ENCODE measurements around the gene CH25H.
A peak's percentile ranks its signal among the peaks of the same experiment; 100 is the strongest.
"Not testable (repeated sequence)": the region's sequence is repeated elsewhere in the genome, so short reads cannot be mapped to it uniquely, and the experiment has no call there.

CH25H gene, protein sequence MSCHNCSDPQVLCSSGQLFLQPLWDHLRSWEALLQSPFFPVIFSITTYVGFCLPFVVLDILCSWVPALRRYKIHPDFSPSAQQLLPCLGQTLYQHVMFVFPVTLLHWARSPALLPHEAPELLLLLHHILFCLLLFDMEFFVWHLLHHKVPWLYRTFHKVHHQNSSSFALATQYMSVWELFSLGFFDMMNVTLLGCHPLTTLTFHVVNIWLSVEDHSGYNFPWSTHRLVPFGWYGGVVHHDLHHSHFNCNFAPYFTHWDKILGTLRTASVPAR

DNA sequence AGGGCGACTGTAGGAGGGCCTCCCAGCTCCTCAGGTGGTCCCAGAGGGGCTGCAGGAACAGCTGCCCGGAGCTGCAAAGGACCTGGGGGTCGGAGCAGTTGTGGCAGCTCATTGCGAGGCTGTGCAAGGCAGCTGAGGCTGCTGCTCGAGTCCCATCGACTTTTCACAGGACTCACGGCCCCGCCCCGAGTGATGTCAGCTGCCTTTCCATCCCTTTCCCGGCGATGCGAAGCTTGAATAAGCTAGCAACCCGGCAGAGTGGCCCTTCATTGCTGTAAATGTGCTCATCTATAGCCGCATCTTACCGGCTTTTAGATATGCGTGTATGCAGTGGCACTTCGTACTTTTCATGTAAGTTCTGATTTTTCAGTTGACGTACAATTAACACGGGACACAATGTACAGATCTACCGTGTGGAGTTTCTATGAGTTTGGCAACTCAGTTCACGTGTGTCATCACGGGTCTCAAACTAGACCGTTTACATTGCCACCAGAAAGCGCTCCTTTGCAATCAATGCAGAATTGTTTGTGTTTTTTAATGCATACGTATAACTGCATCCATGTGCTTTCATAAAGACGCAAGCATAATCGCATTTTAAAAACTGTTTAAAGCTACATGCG lies at the start of gene CH25H:
TSS of gene CH25H (minus strand) at position 137 of the 620 bp plus-strand sequence. CDS start at position 112, 25 bp downstream.
- peak in 1 of 2 donors; percentile 18 for DNase-seq (ENCODE audit: low read depth in 2 of 2, low spot score in 1 of 2)

DNA sequence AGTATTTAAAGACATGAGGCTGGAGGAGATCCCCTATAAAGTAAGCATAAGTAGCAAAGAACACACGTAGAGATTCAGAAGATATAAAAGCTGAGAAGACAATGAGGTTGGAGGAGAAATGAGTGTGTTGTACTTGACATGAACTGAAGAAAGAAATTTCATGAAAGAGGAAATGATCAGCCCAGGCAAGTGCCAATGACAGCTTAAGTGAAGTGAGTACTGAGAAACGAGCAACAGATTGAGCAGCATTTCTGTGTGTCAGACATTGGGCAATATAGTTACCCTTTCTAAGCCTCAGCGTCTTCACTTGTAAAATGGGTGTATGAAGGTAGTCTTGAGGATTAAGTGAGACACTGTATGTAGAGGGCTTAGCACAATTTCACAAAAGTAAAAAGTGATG lies 49.2 kb upstream of the CH25H start:
- no peak for DNase-seq (ENCODE audit: low read depth in 2 of 2, low spot score in 1 of 2)

DNA sequence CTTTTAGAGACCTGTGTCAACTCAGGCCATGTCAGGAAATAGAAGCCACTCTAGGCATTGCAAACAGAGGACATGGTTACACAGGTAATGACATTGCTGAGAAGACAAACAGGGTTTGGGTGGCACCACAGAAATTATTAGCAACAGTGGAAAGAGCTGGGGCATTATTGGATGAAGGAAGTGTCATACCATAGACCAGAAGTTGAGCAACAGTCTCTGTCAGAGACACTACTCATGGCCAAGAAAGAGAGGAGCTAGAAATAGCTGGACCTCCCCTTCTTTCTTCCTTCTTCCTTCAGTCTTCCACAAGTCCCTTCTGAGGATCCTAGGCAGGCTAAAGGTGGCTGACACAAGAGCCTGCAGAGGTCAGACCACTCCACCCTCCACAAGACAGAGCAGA lies 48.7 kb upstream of the CH25H start:
- no peak for DNase-seq (ENCODE audit: low read depth in 2 of 2, low spot score in 1 of 2)

DNA sequence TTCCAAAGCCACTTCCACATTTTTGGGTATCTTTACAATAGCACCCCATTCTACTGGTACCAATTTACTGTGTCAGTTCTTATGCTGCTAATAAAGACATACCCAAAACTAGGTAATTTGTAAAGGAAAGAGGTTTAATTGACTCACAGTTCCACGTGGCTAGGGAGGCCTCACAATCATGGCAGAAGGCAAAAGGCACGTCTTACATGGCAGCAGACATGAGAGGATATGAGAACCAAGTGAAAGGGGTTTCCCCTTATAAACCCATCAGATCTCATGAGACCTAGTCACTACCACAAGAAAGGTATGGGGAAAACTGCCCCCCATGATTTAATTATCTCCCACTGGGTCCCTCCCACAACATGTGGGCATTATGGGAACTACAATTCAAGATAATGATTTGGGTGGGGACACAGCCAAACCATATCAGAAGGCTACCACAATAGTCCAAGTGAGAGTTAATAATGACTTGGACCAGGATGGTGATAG lies 48.0 kb upstream of the CH25H start:
- not testable (repeated sequence) for DNase-seq (ENCODE audit: low read depth in 2 of 2, low spot score in 1 of 2)

DNA sequence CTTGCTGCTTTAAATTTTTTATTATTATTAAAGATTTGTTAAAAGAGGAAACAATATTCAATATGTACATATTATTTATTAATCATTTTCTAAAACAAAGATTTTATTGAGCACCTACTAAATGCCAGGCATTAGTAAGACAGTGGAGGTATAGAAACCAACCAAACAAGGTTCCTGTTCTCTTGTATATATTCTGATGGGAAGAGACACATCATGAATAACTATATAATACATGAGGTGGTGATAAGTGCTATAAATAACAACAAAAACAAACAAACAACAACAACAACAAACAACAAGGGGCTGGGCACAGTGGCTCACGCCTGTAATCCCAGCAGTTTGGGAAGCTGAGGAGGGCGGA lies 45.1 kb upstream of the CH25H start:
- no peak for DNase-seq (ENCODE audit: low read depth in 2 of 2, low spot score in 1 of 2)

DNA sequence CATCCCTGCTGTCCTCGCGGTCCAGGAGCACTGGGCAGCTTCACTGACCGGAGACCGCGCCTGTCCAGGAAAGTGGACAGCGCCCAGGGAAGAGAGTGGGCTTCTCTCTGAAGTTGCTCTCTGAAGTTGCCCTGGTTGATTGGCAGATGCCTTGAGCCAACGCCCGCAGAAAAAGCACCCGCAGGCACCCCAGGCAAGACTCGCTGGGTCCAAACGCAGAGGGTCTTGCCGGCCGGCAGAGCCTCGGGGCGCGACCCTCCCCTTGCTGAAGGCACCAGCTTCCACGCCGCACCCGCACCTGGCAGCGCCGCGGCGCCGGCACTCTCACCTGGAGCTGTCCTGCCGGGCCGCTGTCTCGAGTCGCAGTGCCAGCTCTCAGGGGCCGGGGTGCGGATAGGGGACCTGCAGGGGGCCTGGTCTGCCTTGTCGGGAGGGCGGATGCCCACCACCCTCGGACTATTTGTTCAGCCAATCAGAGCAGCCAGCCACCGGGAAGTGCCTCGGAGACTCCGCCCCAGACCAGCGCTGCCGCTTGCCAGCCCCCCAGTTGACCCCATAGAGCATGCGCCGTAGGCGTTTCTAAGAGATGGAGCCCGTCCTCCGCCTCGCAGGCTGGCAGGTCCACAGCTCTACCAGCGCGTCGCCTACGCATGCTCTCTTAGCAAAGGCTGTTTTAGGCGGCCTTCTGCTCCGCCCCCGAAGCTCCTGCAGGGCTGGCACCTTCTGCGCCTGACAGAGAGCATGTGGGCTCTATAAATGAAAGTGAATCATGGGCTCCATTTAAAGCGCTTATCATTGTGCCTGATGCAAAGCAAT lies 44.5 kb upstream of the CH25H start, which contains the start of gene LIPA:
TSS of gene LIPA (minus strand) at position 367 of the 816 bp plus-strand sequence. CDS start 4,127 bp downstream, outside the sequence.
- DNase-seq (ENCODE audit: low read depth in 2 of 2, low spot score in 1 of 2): peak; percentile 86 to 96

DNA sequence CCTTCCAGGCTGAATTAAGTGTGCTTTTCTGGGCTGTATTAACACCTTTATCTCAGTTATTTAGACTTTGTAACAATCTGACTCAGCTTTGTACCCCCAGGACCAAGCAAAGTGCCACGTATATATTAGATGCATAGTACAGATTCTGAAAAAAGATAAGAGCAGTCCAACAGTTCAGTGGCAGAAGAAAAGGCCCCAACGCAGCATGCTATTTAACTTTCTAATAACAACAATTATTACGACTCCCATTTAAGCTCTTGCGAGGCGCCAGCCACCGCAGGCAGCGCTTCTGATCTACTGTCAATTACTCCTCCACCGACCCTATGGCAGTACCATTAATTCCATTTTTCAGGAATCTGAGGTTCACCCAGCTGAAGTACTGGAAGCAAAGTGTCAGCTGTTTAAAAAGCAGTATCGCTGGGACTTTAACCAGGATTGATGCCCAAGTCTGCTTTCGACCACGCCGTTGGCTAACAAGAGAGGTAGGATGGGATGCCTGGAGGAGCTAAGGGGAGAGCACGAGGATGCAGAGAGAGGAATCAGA lies 43.8 kb upstream of the CH25H start:
- no peak for DNase-seq (ENCODE audit: low read depth in 2 of 2, low spot score in 1 of 2)

DNA sequence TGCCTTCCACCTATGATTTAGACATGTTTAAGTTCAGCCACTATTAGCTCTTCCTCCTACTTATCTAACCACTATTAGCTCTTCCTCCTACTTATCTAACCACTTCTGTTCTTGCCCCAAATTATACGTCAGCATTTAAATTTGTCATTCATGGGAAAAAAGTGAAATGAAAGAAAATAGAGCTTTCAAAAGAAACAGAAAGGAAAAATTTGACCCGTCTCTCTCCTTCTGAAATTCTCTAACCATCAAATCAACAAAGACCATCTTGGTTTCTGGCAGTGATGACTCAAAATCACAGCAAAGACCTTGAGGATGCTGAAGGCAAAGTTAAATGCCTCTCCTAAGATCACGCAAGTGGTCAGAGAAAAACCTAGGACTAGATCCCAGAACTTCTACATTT lies 41.9 kb upstream of the CH25H start:
- no peak for DNase-seq (ENCODE audit: low read depth in 2 of 2, low spot score in 1 of 2)

DNA sequence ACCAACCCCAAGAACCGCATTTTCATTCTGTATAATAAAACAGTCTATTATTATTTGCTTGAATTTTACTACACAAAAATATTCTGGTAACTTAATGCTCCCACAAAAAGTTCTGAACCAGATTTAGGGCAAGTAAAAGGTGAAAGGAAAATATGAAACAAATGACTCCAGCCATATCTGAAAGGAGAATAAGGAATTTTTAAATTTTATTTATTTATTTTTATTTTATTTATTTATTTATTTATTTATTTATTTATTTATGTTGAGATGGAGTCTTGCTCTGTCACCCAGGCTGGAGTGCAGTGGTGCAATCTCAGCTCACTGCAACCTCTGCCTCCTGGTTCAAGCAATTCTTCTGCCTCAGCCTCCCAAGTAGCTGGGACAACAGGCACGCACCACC lies 40.5 kb upstream of the CH25H start:
- not testable (repeated sequence) for DNase-seq (ENCODE audit: low read depth in 2 of 2, low spot score in 1 of 2)

DNA sequence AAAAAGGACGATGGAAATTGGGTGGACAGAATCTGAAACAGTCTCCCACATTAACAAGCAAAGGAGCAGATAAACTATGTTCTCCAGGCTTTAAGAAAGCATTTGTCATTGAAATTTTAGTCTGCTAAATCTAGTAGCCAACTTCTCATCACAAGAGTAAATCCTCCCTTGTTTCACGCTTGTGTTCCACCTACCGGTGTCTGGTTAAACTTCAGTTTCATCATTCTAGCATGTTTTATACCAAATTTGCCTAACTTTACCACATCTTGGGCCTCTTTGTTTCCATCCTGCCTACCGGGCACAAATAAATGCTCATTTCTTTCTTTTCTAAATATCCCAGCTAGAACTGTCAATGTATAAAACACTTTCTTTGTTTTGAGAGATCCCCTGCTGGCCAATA lies 38.7 kb upstream of the CH25H start:
- DNase-seq (ENCODE audit: low read depth in 2 of 2, low spot score in 1 of 2): no peak

DNA sequence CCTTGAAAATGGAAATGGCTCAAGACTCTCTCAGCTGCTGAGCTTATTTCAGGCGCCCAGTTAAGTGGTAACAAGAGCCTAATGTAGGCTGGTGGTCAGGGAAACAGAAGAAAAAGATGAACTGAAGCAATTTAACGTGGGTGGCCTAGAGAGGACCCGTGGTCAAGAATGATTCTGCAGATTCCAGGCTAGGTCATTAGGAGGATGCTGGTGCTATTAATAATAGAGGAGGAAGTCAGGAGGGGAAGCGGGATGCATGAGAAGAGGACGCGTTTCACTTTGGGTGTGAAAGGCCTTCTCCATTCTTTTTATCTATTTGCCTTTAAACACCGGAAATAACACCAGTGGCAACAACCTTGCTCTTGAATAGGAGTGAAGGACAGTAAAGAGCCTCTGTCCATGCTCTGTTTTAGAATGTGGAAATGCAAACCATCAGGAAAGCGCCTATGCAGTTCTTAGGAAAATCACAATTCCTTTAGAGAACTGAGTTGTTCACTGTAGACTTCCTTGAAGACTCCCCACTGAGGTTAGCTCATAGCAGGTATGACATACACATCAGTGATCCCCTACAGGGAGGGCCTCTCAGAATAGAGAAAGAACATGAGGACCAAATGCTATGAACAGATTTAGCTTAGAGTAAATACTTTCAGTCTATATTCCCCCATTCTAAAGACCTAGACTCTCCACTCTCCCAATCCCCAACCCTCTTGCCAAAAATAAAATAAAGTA lies 35.9 kb upstream of the CH25H start:
- no peak for DNase-seq (ENCODE audit: low read depth in 2 of 2, low spot score in 1 of 2)

DNA sequence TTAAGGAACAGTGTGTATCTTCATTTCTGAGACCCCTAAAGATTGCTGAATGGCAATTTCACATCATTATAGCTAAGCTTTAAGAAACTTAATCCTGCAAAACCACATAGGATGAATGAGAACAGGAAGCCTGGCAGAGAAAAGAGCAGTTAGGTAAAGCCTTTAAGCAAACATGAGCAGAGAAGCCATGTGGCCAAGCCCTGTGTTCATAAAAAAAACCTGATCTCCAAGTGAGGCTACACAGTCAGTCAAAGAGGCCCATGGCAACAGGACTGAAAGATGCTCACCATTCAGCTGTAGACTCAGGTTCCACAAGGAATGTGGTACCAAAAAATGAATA lies 35.2 kb upstream of the CH25H start:
- DNase-seq (ENCODE audit: low read depth in 2 of 2, low spot score in 1 of 2): no peak

DNA sequence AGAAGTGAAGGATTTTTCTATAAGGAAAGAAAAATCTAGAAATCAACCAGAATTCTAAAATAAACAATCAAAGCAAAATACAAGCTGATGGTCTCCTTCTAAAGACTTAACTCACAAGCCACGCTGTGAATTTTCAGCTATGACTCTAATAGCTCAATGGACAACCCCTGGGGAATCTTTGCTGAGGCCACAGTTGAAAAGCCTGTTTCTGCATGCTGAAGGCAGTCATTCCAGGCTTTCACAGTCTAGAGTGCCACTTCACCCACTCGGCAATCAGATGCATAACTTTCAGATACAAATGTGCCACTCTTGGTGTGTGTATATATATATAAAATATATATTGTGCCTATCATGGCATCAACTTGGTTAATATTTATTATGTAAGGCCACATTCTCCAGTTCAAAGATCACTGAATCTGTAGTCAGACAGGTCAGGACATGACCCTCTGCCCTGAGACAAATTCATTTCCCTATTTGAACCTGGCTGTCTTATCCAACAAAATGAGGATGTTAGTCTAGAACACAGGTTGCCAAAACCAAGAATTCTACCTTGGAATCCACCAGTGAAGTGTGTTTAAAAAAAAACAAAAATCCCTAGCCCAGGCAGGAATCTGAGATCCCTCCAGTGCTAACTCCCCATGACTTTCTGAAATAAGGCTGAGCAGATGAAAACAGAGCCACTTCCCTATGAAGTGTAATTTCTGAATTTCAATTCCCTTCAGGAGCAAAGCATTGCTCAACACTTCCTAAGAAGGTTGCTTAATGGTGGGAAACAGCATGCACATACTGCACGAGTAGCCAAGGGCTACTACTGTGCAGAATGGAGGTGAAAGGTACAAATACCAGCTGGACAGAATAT lies 34.6 kb upstream of the CH25H start:
- DNase-seq (ENCODE audit: low read depth in 2 of 2, low spot score in 1 of 2): no peak

DNA sequence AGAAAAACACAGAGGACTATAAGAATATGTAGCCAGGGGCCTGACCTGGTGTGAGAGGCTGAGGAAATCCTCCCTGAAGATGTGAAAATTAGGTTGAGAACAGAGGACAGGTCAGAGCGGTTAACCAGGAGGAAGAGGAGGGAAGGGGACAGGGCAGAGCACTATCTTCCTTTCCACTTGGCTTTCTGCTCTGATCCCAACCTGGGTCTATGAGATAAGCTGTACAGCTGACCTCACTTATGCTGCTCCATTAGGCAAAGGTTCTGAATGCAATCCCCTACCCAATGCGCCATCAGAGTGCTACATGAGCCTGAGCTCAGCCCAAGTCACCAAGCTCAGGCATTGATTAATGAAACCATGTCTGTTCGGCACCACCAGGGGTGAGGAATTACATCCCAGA lies 33.9 kb upstream of the CH25H start:
- no peak for DNase-seq (ENCODE audit: low read depth in 2 of 2, low spot score in 1 of 2)

DNA sequence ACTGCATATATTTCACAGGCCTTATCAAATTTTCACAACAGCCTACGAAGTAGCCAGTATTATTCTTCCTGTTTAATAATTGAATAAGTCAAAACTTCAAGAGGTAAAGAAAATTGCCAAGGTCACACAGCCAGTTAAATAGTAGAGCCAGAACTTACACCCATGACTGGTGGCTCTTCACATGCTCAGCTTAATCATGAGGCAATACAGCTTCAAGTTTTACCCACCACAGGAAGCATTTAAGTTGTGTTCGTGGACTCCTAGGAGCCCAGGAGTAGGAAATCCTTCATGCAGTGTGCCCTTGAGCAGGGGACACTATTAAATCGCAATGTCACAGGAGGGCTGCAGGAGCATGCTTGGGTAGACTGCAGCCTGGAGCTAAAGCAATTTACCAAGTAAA lies 33.4 kb upstream of the CH25H start:
- no peak for DNase-seq (ENCODE audit: low read depth in 2 of 2, low spot score in 1 of 2)

DNA sequence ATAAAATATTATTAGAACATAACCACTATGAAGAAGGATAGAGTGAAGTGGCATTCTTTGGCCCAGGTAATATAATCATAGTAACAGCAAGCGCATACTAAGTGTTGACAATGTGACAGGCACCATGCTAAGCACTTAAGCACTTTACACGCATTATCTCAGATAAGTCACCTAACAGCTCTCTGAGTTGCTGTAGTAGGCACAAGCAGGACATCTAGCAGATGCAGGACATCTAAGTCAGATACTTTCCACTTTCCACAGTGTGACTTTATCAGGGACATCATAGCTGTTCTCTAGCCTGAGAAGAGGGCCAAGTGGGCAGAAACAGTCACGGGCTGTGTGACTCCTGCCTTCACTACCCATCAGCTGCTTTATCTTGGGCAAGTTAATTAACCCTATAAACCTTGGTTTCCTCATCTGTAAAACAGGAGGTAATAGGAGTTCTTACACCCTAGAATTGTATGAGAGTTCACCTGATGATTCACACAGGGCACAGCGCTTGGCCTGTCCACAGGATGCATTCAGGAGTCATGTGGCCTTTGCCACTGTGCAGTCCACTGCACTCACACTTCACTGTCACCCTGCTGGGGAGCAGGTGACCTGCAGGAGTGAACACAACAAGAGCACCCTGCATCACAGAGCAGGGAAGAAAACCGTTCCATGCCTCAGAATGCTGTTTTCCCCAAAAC lies 32.0 kb upstream of the CH25H start:
- DNase-seq (ENCODE audit: low read depth in 2 of 2, low spot score in 1 of 2): no peak

DNA sequence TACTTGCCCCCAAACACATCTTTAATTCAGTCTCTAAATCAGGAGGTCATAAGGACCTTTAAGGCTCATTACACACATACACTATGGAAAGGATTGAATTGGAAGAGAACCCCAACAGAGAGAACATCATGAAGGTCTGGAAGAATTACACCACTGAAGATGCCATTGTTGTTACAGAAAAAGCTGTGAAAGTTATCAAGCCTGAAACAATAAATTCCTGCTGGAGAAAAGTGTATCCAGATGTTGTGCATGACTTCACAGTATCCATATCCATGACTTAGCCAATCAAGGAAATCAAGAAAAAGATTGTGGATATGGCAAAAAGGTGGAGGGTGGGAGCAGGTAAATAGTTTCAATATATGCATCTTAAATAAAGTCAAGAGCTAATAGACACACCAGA lies 30.7 kb upstream of the CH25H start:
- no peak for DNase-seq (ENCODE audit: low read depth in 2 of 2, low spot score in 1 of 2)

DNA sequence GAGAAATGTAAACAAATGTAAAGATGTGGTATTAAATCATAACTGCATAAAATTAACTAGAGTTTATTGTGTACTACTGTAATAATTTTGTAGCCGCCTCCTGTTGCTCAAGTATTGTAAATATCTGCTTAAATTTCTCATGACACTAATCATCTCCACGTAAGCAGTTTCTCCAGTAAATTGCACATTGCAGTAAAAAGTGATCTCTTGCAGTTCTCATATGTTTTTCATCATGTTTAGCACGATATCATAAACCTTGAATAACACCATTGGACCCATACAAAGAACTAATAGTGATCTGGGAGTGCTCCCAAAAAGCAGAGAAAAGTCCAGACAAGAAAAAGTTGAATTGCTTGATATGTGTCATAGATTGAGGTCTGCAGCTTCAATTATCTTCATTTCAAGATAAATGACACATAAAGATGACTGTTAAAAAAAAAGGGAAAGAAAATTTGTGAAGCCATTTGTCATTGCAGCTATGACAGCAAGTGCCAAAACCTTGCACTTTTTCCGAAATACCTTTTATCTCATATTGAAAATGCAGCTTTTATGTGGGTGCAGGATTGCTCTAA lies 29.2 kb upstream of the CH25H start:
- DNase-seq (ENCODE audit: low read depth in 2 of 2, low spot score in 1 of 2): no peak

DNA sequence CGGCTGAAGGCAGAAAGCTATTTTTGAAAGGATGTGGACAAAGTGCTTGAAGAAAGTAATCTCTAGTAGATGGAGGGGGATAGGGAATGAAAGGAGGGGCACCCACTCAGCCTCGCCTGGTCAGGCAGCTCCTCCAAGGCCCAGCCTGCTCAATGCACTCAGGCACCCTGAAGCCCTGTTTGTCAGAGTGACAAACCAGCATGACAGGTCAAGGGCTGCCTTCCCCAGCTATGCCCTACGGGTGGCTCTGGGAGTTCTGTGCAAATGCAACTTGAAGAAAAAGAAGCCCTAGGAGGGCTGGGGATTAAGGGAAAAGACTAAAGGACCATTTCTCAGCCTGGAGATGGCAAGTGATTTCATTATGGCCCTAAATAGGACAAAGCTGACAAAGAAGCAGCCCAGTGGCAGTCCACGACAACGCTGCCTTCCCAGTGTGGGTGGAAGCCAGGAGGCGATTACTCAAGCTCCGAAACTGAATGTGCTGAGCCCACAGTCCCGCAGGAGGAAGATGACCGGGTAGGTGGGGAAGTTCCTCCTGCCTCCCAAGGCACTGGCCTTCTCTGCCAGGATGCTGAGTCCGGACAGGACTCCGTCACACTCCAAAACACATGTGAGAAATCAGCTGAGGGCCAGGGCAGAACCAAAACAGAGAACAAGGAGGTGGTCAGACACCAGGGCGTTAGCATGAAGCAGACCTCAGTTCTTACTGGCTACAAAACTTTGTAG lies 28.1 kb upstream of the CH25H start:
- DNase-seq (ENCODE audit: low read depth in 2 of 2, low spot score in 1 of 2): no peak
